Measurements from ENCODE around the gene SPATA13.
"Not testable (repeated sequence)": the region's sequence is repeated elsewhere in the genome, so short reads cannot be mapped to it uniquely, and the experiment has no call there.

The SPATA13 gene

GRCh38 chr13:24287748-24288287, 127.3 kb downstream of the SPATA13 start:
- no peak for DNase-seq

- DNase-seq = no peak
Observed at GRCh38 chr13:24288870-24289269, 128.3 kb downstream of the SPATA13 start.

- DNase-seq = no peak
Observed at GRCh38 chr13:24290280-24290932, 129.9 kb downstream of the SPATA13 start.

GRCh38 chr13:24292481-24292880, 132.0 kb downstream of the SPATA13 start:
- DNase-seq = no peak

- DNase-seq = no peak
Observed at GRCh38 chr13:24293746-24294145, 133.2 kb downstream of the SPATA13 start.

- DNase-seq = no peak
Observed at GRCh38 chr13:24299488-24300114, 139.1 kb downstream of the SPATA13 start.

- no peak for DNase-seq
Observed at GRCh38 chr13:24301434-24301833, 140.9 kb downstream of the SPATA13 start.

GRCh38 chr13:24301911-24302310, 141.4 kb downstream of the SPATA13 start:
- no peak for DNase-seq

- no peak for DNase-seq
Observed at GRCh38 chr13:24304620-24305019, 144.1 kb downstream of the SPATA13 start.

- DNase-seq = no peak
Observed at GRCh38 chr13:24306632-24307031, 146.1 kb downstream of the SPATA13 start.

GRCh38 chr13:24307211-24308067, 146.9 kb downstream of the SPATA13 start:
- peak; percentile 36 for DNase-seq

GRCh38 chr13:24308068-24308445, 147.5 kb downstream of the SPATA13 start:
- no peak for DNase-seq

GRCh38 chr13:24308488-24309020, 148.0 kb downstream of the SPATA13 start:
- DNase-seq = no peak

GRCh38 chr13:24309300-24309699, 148.8 kb downstream of the SPATA13 start, which contains the start of gene C1QTNF9:
C1QTNF9 (plus strand) TSS chr13:24309580; CDS start chr13:24316004, 6,424 bp downstream.
- not testable (repeated sequence) for DNase-seq

GRCh38 chr13:24313439-24313838, 152.9 kb downstream of the SPATA13 start:
- DNase-seq = no peak

- not testable (repeated sequence) for DNase-seq
Observed at GRCh38 chr13:24317835-24318234, 157.3 kb downstream of the SPATA13 start.

- DNase-seq = not testable (repeated sequence)
Observed at GRCh38 chr13:24318878-24319277, 158.4 kb downstream of the SPATA13 start.

GRCh38 chr13:24319641-24320040, 159.1 kb downstream of the SPATA13 start:
- not testable (repeated sequence) for DNase-seq

- not testable (repeated sequence) for DNase-seq
Observed at GRCh38 chr13:24321416-24321815, 160.9 kb downstream of the SPATA13 start.

- DNase-seq = not testable (repeated sequence)
Observed at GRCh38 chr13:24322470-24322869, 161.9 kb downstream of the SPATA13 start.

GRCh38 chr13:24323036-24323738, 162.7 kb downstream of the SPATA13 start:
- DNase-seq = no peak

- no peak for DNase-seq
Observed at GRCh38 chr13:24323739-24324075, 163.2 kb downstream of the SPATA13 start.

Measured in NCI-H2029 treated with DMSO at 0.1 percent for 48 hours (cell line).